Fibroblast of lung (primary cell): ENCODE measurements around the gene CD48.

Experiments used
- EZH2 ChIP-seq: IDR thresholded peaks from 2 replicates; pipeline ENCODE4 v1.5.1; 2012; ENCODE audit warnings: low read length, control low read depth, mild to moderate bottlenecking; ENCODE audit errors: missing control alignments
- TF ChIP-seq, protein P1 (sequence below), 2 donors: IDR thresholded peaks in 1 of 2; conservative IDR thresholded peaks in 1 of 2; 1 replicate in 1 of 2; 2 replicates in 1 of 2; pipeline ENCODE4 v1.5.1; 2011 to 2012; ENCODE audit warnings: low read length in 2 of 2, control low read depth in 1 of 2, inconsistent platforms in 1 of 2, low read depth in 1 of 2, mild to moderate bottlenecking in 1 of 2

GRCh38 chr1:160640359-160641123 lies 71.1 kb downstream of the CD48 start:
- TF ChIP-seq, protein P1, sequence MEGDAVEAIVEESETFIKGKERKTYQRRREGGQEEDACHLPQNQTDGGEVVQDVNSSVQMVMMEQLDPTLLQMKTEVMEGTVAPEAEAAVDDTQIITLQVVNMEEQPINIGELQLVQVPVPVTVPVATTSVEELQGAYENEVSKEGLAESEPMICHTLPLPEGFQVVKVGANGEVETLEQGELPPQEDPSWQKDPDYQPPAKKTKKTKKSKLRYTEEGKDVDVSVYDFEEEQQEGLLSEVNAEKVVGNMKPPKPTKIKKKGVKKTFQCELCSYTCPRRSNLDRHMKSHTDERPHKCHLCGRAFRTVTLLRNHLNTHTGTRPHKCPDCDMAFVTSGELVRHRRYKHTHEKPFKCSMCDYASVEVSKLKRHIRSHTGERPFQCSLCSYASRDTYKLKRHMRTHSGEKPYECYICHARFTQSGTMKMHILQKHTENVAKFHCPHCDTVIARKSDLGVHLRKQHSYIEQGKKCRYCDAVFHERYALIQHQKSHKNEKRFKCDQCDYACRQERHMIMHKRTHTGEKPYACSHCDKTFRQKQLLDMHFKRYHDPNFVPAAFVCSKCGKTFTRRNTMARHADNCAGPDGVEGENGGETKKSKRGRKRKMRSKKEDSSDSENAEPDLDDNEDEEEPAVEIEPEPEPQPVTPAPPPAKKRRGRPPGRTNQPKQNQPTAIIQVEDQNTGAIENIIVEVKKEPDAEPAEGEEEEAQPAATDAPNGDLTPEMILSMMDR (conservative IDR thresholded peaks at IDR 0.05 in 1 of 2, IDR thresholded peaks at IDR 0.05 in 1 of 2; ENCODE audit: low read depth in 1 of 2, low read length in 2 of 2): no peak
- TF ChIP-seq EZH2: no peak
